Ovary (tissue), 9 donors: ENCODE measurements around the gene NLRC5. TPM values are rescaled to one million over a fixed set of nuclear protein-coding genes. Genes with fewer than 3 reads are reported as not detected.

Experiments
- DNase-seq, 5 donors: peaks; one replicate each; pipeline ENCODE4 v3.0.0-alpha.2; 2019 to 2020
- H3K27ac ChIP-seq, 2 donors: fragments of 200-600 bp; one replicate each; pipeline versions ENCODE4 v1.5.1 to v1.8.0; 2019 to 2022
- H3K27me3 ChIP-seq: fragments of 200-600 bp; one replicate; pipeline ENCODE4 v1.8.0; 2022
- H3K36me3 ChIP-seq: fragments of 200-600 bp; sonication (generic); one replicate; pipeline ENCODE4 v1.5.1; 2019
- H3K4me1 ChIP-seq: one replicate; pipeline ENCODE4 v1.8.1; 2013; ENCODE audit warnings: mild to moderate bottlenecking, moderate library complexity; ENCODE audit not compliant: insufficient read depth
- H3K4me3 ChIP-seq: fragments of 200-600 bp; sonication (generic); one replicate; pipeline ENCODE4 v1.5.1; 2017
- H3K9me3 ChIP-seq, 2 donors: fragments of 200-600 bp in 1 of 2; sonication (generic) in 1 of 2; one replicate each; pipeline versions ENCODE4 v1.5.1 to v1.8.1; 2013 to 2019; ENCODE audit warnings: mild to moderate bottlenecking in 1 of 2, moderate library complexity in 1 of 2
- CTCF ChIP-seq, 3 donors: fragments of 450-650 bp in 2 of 3; fragments of 200-600 bp in 1 of 3; IDR thresholded peaks; one replicate each; pipeline versions ENCODE4 v1.5.1 to v1.8.0; 2016 to 2022; ENCODE audit warnings: antibody characterized with exemption in 3 of 3, mild to moderate bottlenecking in 1 of 3
- EP300 ChIP-seq: sonication (generic); formaldehyde crosslinking; IDR thresholded peaks from one replicate; pipeline ENCODE4 v1.6.1; 2017; ENCODE audit warnings: antibody characterized with exemption
- POLR2A ChIP-seq: fragments of 450-650 bp; IDR thresholded peaks from one replicate; pipeline ENCODE4 v1.6.1; 2017; ENCODE audit warnings: antibody characterized with exemption, mild to moderate bottlenecking, moderate library complexity
- WGBS, 3 donors: extraction: QIAGEN DNeasy Blood & Tissue Kit in 1 of 3; methylation state at CpG; one replicate each; pipeline versions ENCODE4 v1.1.5 to v1.1.7; 2013 to 2017; 5-methylcytosine and 5-hydroxymethylcytosine counted together
- intact Hi-C, 4 donors: fragments of 100-400 bp; cut with DNase I; formaldehyde crosslinking; loops; one replicate each; pipeline versions ENCODE4 v1.11.0 to v1.15.1; 2022 to 2023
- polyA plus RNA-seq, 2 donors: library from polyadenylated mRNA; stranded (reverse); fragments of 200-250 nt in 1 of 2; fragments of 350-450 nt in 1 of 2; fragmentation: Illumina TruSeq in 1 of 2; extraction: RNeasy Lipid Tissue Mini Kit (QIAGEN cat#74804) in 1 of 2; gene quantifications; one replicate each; pipeline ENCODE4 v1.2.3, GENCODE V29; 2013 to 2014
- total RNA-seq, 7 donors: library from RNA; depleted of rRNA in 2 of 7; stranded (reverse); fragments of >200 nt in 2 of 7; fragmentation: NEBNext Ultra II Directional in 3 of 7; extraction: Animal tissue kit (Norgen Biotek cat#: 25700) in 3 of 7; gene quantifications; one replicate each; pipeline versions ENCODE4 v1.1.0 to v1.2.4, GENCODE V29; 2016 to 2023
- donor health status: DM: no; HTN: no; CAD: no; lungs with moderate emphysema.
- donor health status: DM: no; HTN: no; CAD: no.
- donor health status: Bipolar disorder and iron deficiency.
- donor health status: DM: yes; HTN: yes; CAD: no.
- donor health status: DM: no; HTN: no; CAD: no.
- donor health status: DM: yes; HTN: yes; CAD: no.

Gene NLRC5
- total and polyA plus RNA-seq, 9 donors = 6.0 to 29.9 (median 14.7) TPM

- no peaks in the 10 kb centered on the region for H3K9me3 ChIP-seq
- TF ChIP-seq CTCF (IDR thresholded peaks at IDR 0.05) = no peak
- no peak for TF ChIP-seq EP300
- TF ChIP-seq POLR2A = no peak
- no peaks in the 10 kb centered on the region for H3K27me3 ChIP-seq
- no peak overlapping the region for H3K27ac ChIP-seq
- intact Hi-C loops = no loop called here
- no peaks in the 10 kb centered on the region for H3K4me1 ChIP-seq
- H3K36me3 ChIP-seq = no peaks in the 10 kb centered on the region
- DNase-seq = no peak
- 90 to 94% (median 90%) methylated on average over 4 of the region's 4 CpGs for WGBS, 3 donors
- no peak overlapping the region for H3K4me3 ChIP-seq
Measured at GRCh38 chr16:57126411-57126810, 137.1 kb downstream of the NLRC5 start.

GRCh38 chr16:57127037-57127763, 137.8 kb downstream of the NLRC5 start:
- no peak overlapping the region for H3K4me3 ChIP-seq
- H3K4me1 ChIP-seq = no peaks in the 10 kb centered on the region
- no peak overlapping the region for H3K27ac ChIP-seq
- no peak for DNase-seq
- no peaks in the 10 kb centered on the region for H3K9me3 ChIP-seq
- H3K36me3 ChIP-seq = no peaks in the 10 kb centered on the region
- intact Hi-C loops = no loop called here
- H3K27me3 ChIP-seq = no peaks in the 10 kb centered on the region
- WGBS, 3 donors = 91 to 92% (median 91%) methylated on average over 5 of the region's 5 CpGs
- TF ChIP-seq CTCF (IDR thresholded peaks at IDR 0.05) (no peak), EP300 (no peak), POLR2A (no peak)

DNA sequence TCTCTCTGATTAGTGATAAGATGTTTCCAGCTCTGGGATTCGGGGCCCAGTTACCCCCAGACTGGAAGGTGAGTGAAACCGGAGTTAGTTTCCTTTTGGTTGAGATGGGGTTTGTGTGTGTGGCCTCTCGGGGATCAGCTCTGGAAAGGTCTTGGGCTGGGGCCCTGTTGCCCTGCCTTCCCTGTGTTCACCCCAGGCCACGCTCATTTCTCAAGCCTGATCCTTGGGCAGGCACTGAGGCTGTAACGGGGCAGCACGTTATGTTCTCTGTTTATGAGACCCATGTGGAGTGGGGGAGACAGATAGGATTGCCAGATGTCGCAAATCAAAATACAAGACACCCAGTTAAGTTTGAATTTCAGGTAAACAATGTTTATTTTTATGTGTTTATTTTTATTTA, 138.5 kb downstream of the NLRC5 start:
- no peaks in the 10 kb centered on the region for H3K27me3 ChIP-seq
- TF ChIP-seq POLR2A = no peak
- no peak for TF ChIP-seq CTCF (IDR thresholded peaks at IDR 0.05)
- TF ChIP-seq EP300 = no peak
- intact Hi-C loops = no loop called here
- no peaks in the 10 kb centered on the region for H3K36me3 ChIP-seq
- 92% methylated on average over 7 of the region's 7 CpGs for WGBS, 3 donors
- H3K9me3 ChIP-seq = no peaks in the 10 kb centered on the region
- H3K27ac ChIP-seq = no peak overlapping the region
- no peak for DNase-seq
- H3K4me1 ChIP-seq = no peaks in the 10 kb centered on the region
- H3K4me3 ChIP-seq = no peak overlapping the region

- H3K4me1 ChIP-seq = no peaks in the 10 kb centered on the region
- H3K9me3 ChIP-seq = no peaks in the 10 kb centered on the region
- TF ChIP-seq CTCF (IDR thresholded peaks at IDR 0.05) = no peak
- TF ChIP-seq EP300 = no peak
- TF ChIP-seq POLR2A = no peak
- no peak overlapping the region for H3K27ac ChIP-seq
- DNase-seq = no peak
- no peaks in the 10 kb centered on the region for H3K27me3 ChIP-seq
- intact Hi-C loops = no loop called here
- no peak overlapping the region for H3K4me3 ChIP-seq
- H3K36me3 ChIP-seq = no peaks in the 10 kb centered on the region
- WGBS, 3 donors = 86 to 89% (median 89%) methylated on average over 11 of the region's 11 CpGs
Measured at GRCh38 chr16:57128771-57129389, 139.5 kb downstream of the NLRC5 start.
